Activated naive CD4-positive, alpha-beta T cell treated with anti-CD3 and anti-CD28 coated beads, Interleukin-2, amount 10 ng/mL, durations not matched to agents 7 days and 5 days (primary cell): ENCODE data around the gene MYOF.
"Not testable (repeated sequence)": the region's sequence is repeated elsewhere in the genome, so short reads cannot be mapped to it uniquely, and the experiment has no call there.

Source experiments
- CTCF ChIA-PET: fragments of 350-600 bp; sonication (Branson Sonifier 250); formaldehyde crosslinking; loops from one replicate; lab custom pipeline; 2021; ENCODE audit warnings: antibody characterized with exemption; lab: Charles Lee
- DNase-seq: peaks from one replicate; pipeline ENCODE4 v3.0.0-alpha.2; 2020
- H3K27ac Mint-ChIP-seq: one replicate; pipeline ENCODE4 v1.8.0; 2021; ENCODE audit warnings: mild to moderate bottlenecking, moderate library complexity, mixed read lengths
- H3K27me3 Mint-ChIP-seq: one replicate; pipeline ENCODE4 v1.8.0; 2021; ENCODE audit warnings: mild to moderate bottlenecking, mixed read lengths
- H3K36me3 Mint-ChIP-seq: one replicate; pipeline ENCODE4 v1.8.0; 2021; ENCODE audit warnings: mixed read lengths
- H3K4me1 Mint-ChIP-seq: one replicate; pipeline ENCODE4 v1.8.0; 2021; ENCODE audit warnings: mixed read lengths
- H3K4me3 Mint-ChIP-seq: one replicate; pipeline ENCODE4 v1.8.0; 2021; ENCODE audit warnings: mild to moderate bottlenecking, moderate library complexity, mixed read lengths
- H3K9me3 Mint-ChIP-seq: one replicate; pipeline ENCODE4 v1.8.0; 2021; ENCODE audit warnings: mixed read lengths

MYOF gene

GRCh38 chr10:93443481-93443880 is 38.7 kb downstream of the MYOF start:
- Mint-ChIP-seq H3K4me3 (no peak overlapping the region), H3K9me3 (no peaks in the 10 kb centered on the region), H3K4me1 (no peaks in the 10 kb centered on the region), H3K27ac (no peak overlapping the region), H3K36me3 (no peaks in the 10 kb centered on the region), H3K27me3 (peaks cover 5% of the 10 kb centered on the region)
- DNase-seq, result no peak
- CTCF ChIA-PET, result interaction anchor here (0.7 kb wide), 1 partner anchor 40 kb away, joined by 3 read pairs; no protein-coding TSS in a partner anchor

GRCh38 chr10:93442721-93443120 is 39.4 kb downstream of the MYOF start:
- H3K9me3 Mint-ChIP-seq, H3K27ac Mint-ChIP-seq, H3K27me3 Mint-ChIP-seq, CTCF ChIA-PET, H3K4me1 Mint-ChIP-seq, H3K4me3 Mint-ChIP-seq, H3K36me3 Mint-ChIP-seq, DNase-seq: not testable (repeated sequence)

GRCh38 chr10:93440591-93441091 is 41.5 kb downstream of the MYOF start:
- H3K4me3 Mint-ChIP-seq, result no peak overlapping the region
- H3K27ac Mint-ChIP-seq, result no peak overlapping the region
- H3K36me3 Mint-ChIP-seq, result no peaks in the 10 kb centered on the region
- CTCF ChIA-PET, result interaction anchor here (0.7 to 1.4 kb wide), 2 partner anchors 22 to 27 kb away, joined by 3 read pairs; no protein-coding TSS in a partner anchor
- H3K27me3 Mint-ChIP-seq, result peaks cover 8% of the 10 kb centered on the region
- no peak for DNase-seq
- H3K9me3 Mint-ChIP-seq, result no peaks in the 10 kb centered on the region
- H3K4me1 Mint-ChIP-seq, result no peaks in the 10 kb centered on the region

GRCh38 chr10:93438613-93439253 is 43.4 kb downstream of the MYOF start:
- H3K36me3 Mint-ChIP-seq, result no peaks in the 10 kb centered on the region
- DNase-seq, result no peak
- H3K27me3 Mint-ChIP-seq, result peaks cover 8% of the 10 kb centered on the region
- no peak overlapping the region for H3K4me3 Mint-ChIP-seq
- no peaks in the 10 kb centered on the region for H3K9me3 Mint-ChIP-seq
- no peaks in the 10 kb centered on the region for H3K4me1 Mint-ChIP-seq
- no peak overlapping the region for H3K27ac Mint-ChIP-seq
- CTCF ChIA-PET, result no interaction called here

GRCh38 chr10:93437946-93438612 is 44.1 kb downstream of the MYOF start:
- no peak overlapping the region for H3K27ac Mint-ChIP-seq
- CTCF ChIA-PET, result no interaction called here
- H3K4me1 Mint-ChIP-seq, result no peaks in the 10 kb centered on the region
- H3K4me3 Mint-ChIP-seq, result no peak overlapping the region
- peaks cover 4% of the 10 kb centered on the region for H3K27me3 Mint-ChIP-seq
- H3K36me3 Mint-ChIP-seq, result no peaks in the 10 kb centered on the region
- H3K9me3 Mint-ChIP-seq, result no peaks in the 10 kb centered on the region
- DNase-seq, result no peak

- H3K27ac Mint-ChIP-seq, result no peak overlapping the region
- no peaks in the 10 kb centered on the region for H3K9me3 Mint-ChIP-seq
- CTCF ChIA-PET, result no interaction called here
Measured at GRCh38 chr10:93437086-93437945, 44.8 kb downstream of the MYOF start.

GRCh38 chr10:93436591-93437085 is 45.5 kb downstream of the MYOF start:
- no peak for DNase-seq
- no peaks in the 10 kb centered on the region for H3K36me3 Mint-ChIP-seq
- CTCF ChIA-PET, result no interaction called here
- H3K4me3 Mint-ChIP-seq, result no peak overlapping the region
- H3K27me3 Mint-ChIP-seq, result peaks cover 4% of the 10 kb centered on the region
- no peak overlapping the region for H3K27ac Mint-ChIP-seq
- no peaks in the 10 kb centered on the region for H3K9me3 Mint-ChIP-seq
- no peaks in the 10 kb centered on the region for H3K4me1 Mint-ChIP-seq

More at GRCh38 chr10:93437086-93437945, 44.8 kb downstream of the MYOF start:
- H3K4me3 Mint-ChIP-seq, result no peak overlapping the region
- no peaks in the 10 kb centered on the region for H3K36me3 Mint-ChIP-seq
- no peaks in the 10 kb centered on the region for H3K4me1 Mint-ChIP-seq
- no peak for DNase-seq
- H3K27me3 Mint-ChIP-seq, result peaks cover 4% of the 10 kb centered on the region

- no peak overlapping the region for H3K27ac Mint-ChIP-seq
- no peaks in the 10 kb centered on the region for H3K9me3 Mint-ChIP-seq
- H3K36me3 Mint-ChIP-seq, result no peaks in the 10 kb centered on the region
- DNase-seq, result no peak
- no peak overlapping the region for H3K4me3 Mint-ChIP-seq
- peaks cover 4% of the 10 kb centered on the region for H3K27me3 Mint-ChIP-seq
- H3K4me1 Mint-ChIP-seq, result no peaks in the 10 kb centered on the region
- CTCF ChIA-PET, result no interaction called here
Measured at GRCh38 chr10:93435621-93436397, 46.3 kb downstream of the MYOF start.

- Mint-ChIP-seq H3K36me3 (no peaks in the 10 kb centered on the region), H3K4me1 (no peaks in the 10 kb centered on the region), H3K27me3 (peaks cover 4% of the 10 kb centered on the region), H3K9me3 (peaks cover 1% of the 10 kb centered on the region), H3K27ac (no peak overlapping the region), H3K4me3 (no peak overlapping the region)
- CTCF ChIA-PET, result no interaction called here
- DNase-seq, result no peak
Measured at GRCh38 chr10:93434991-93435491, 47.1 kb downstream of the MYOF start.

GRCh38 chr10:93431361-93431760 is 50.8 kb downstream of the MYOF start:
- no peak for DNase-seq
- CTCF ChIA-PET, result no interaction called here

GRCh38 chr10:93425861-93426260 is 56.3 kb downstream of the MYOF start:
- no peak for DNase-seq
- CTCF ChIA-PET, result interaction anchor here (1.6 kb wide), 1 partner anchor 57 kb away, joined by 3 read pairs; no protein-coding TSS in a partner anchor
- peaks cover 10% of the 10 kb centered on the region for H3K4me1 Mint-ChIP-seq
- H3K4me3 Mint-ChIP-seq, result no peak overlapping the region
- no peak overlapping the region for H3K27ac Mint-ChIP-seq
- peaks cover 4% of the 10 kb centered on the region for H3K27me3 Mint-ChIP-seq
- H3K36me3 Mint-ChIP-seq, result no peaks in the 10 kb centered on the region
- peaks cover 11% of the 10 kb centered on the region for H3K9me3 Mint-ChIP-seq

More at GRCh38 chr10:93431361-93431760, 50.8 kb downstream of the MYOF start:
- Mint-ChIP-seq H3K4me1 (peaks cover 7% of the 10 kb centered on the region), H3K36me3 (no peaks in the 10 kb centered on the region), H3K4me3 (no peak overlapping the region), H3K27ac (no peak overlapping the region), H3K9me3 (peaks cover 11% of the 10 kb centered on the region), H3K27me3 (no peaks in the 10 kb centered on the region)

GRCh38 chr10:93422118-93422517 is 60.0 kb downstream of the MYOF start:
- Mint-ChIP-seq H3K4me3 (no peak overlapping the region), H3K27ac (no peak overlapping the region), H3K27me3 (peaks cover 4% of the 10 kb centered on the region), H3K4me1 (peaks cover 2% of the 10 kb centered on the region), H3K9me3 (no peaks in the 10 kb centered on the region), H3K36me3 (no peaks in the 10 kb centered on the region)
- CTCF ChIA-PET, result interaction anchor here (1.6 kb wide), 1 partner anchor 19 kb away, joined by 6 read pairs; no protein-coding TSS in a partner anchor
- DNase-seq, result no peak
